GM21360 (cell line): ENCODE data around the gene ZNF280B.

Experiments used
- ATAC-seq: cut with Tn5 transposase; IDR thresholded peaks from one replicate; pipeline ENCODE4 v1.9.1; 2021; ENCODE audit warnings: mild to moderate bottlenecking, moderate library complexity; ENCODE audit not compliant: unreplicated experiment

ZNF280B gene

DNA sequence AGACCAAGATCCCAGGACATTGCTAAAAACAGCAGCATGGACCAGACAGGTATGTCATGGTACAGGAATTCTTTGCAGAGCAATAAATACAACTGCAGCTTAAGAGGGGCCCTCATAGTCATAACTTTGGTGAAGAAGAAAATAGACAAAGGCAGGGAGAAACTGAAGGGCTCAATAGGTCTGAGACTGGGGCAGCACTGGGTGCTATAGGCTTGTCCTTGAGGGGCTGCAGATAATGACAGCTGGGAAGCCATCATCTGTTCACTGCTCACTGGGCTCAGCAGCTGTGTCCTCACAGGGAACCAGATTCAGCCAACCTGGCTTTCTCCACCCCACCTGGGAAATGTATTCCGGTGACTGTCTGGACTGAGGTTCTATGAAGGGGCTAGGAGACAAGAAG is 68.4 kb downstream of the ZNF280B start:
- ATAC-seq = no peak
